ENCODE results near the gene EDN2. TPM values are rescaled to one million over a fixed set of nuclear protein-coding genes. Genes with fewer than 3 reads are reported as not detected.

The EDN2 gene
- polyA plus RNA-seq, 1 donor from 2014 or later = not detected

DNA sequence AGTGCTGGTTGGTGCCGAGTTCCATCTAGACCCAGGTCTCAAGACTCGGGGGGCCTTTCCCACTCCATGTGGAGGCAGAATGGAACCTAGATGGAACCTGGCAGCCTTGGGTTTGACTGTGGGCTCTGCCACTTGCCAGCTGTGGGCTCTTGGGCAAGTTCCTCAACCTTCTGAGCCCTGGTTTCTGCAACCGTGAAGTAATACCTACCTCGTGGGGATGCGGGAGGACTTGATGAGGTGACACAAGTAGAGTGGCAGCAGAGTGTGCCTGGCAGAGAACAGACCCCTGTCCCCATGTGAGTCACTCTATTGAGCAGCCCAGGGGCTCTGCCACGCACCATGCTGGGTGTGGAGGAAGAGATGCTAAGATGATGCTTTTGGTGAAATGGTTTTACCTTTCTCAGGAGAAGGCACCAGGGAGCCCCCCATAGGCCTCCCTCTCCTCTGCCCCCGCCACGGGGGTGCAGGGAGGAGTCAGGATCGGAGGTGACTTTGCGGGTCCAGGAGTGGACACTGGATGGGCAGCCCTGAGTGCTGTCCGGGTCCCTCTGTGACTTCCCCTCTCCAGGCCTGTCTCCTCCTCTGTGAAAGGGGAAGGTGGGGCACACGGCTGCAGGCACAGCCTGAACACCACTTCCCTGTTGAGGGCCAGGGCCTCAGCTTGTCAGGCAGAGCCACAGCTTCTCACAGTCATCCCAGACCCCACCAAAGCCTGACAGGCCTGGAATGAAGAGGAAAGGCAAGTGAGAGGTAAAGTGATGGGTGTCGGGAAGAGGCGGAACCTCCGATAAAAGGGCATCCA, 36.7 kb upstream of the EDN2 start:
- Histone ChIP-seq H3K9ac (ENCODE audit: low read length) (no peak overlapping the region), H3K27ac (ENCODE audit: low read length) (no peak overlapping the region), H3K9me2 (ENCODE audit: insufficient read depth, low read length) (no peaks in the 10 kb centered on the region), H3K4me2 (ENCODE audit: low read length) (no peak overlapping the region), H4K20me1 (ENCODE audit: insufficient read depth) (no peaks in the 10 kb centered on the region), H3K27me3 (ENCODE audit: insufficient read depth, low read depth, low read length) (no peaks in the 10 kb centered on the region), H3K9me3 (ENCODE audit: low read length) (no peaks in the 10 kb centered on the region), H2AFZ (ENCODE audit: low read depth, low read length) (no peak overlapping the region), H3K79me2 (replicated peaks; ENCODE audit: insufficient read depth, low read length) (no peaks in the 10 kb centered on the region), H3K4me3 (ENCODE audit: low read length) (no peak overlapping the region), H3F3A (ENCODE audit: insufficient read depth, low read length, poor library complexity, severe bottlenecking) (no peaks in the 10 kb centered on the region), H3K36me3 (ENCODE audit: insufficient read depth, low read length) (no peaks in the 10 kb centered on the region)
- TF ChIP-seq SMC3 (conservative IDR thresholded peaks at IDR 0.05; ENCODE audit: poor library complexity) (no peak), POLR2AphosphoS5 (IDR thresholded peaks at IDR 0.05) (no peak), MXI1 (conservative IDR thresholded peaks at IDR 0.05; ENCODE audit: poor library complexity, severe bottlenecking) (no peak), EP300 (conservative IDR thresholded peaks at IDR 0.05; ENCODE audit: poor library complexity, severe bottlenecking) (no peak), EZH2 (IDR thresholded peaks at IDR 0.05; ENCODE audit: borderline replicate concordance, insufficient read depth, low read length, poor library complexity, severe bottlenecking) (no peak), TAF1 (IDR thresholded peaks at IDR 0.05; ENCODE audit: low read depth) (no peak)
- TF ChIP-seq, protein P1, sequence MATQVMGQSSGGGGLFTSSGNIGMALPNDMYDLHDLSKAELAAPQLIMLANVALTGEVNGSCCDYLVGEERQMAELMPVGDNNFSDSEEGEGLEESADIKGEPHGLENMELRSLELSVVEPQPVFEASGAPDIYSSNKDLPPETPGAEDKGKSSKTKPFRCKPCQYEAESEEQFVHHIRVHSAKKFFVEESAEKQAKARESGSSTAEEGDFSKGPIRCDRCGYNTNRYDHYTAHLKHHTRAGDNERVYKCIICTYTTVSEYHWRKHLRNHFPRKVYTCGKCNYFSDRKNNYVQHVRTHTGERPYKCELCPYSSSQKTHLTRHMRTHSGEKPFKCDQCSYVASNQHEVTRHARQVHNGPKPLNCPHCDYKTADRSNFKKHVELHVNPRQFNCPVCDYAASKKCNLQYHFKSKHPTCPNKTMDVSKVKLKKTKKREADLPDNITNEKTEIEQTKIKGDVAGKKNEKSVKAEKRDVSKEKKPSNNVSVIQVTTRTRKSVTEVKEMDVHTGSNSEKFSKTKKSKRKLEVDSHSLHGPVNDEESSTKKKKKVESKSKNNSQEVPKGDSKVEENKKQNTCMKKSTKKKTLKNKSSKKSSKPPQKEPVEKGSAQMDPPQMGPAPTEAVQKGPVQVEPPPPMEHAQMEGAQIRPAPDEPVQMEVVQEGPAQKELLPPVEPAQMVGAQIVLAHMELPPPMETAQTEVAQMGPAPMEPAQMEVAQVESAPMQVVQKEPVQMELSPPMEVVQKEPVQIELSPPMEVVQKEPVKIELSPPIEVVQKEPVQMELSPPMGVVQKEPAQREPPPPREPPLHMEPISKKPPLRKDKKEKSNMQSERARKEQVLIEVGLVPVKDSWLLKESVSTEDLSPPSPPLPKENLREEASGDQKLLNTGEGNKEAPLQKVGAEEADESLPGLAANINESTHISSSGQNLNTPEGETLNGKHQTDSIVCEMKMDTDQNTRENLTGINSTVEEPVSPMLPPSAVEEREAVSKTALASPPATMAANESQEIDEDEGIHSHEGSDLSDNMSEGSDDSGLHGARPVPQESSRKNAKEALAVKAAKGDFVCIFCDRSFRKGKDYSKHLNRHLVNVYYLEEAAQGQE (IDR thresholded peaks at IDR 0.05; ENCODE audit: borderline replicate concordance) = no peak

DNA sequence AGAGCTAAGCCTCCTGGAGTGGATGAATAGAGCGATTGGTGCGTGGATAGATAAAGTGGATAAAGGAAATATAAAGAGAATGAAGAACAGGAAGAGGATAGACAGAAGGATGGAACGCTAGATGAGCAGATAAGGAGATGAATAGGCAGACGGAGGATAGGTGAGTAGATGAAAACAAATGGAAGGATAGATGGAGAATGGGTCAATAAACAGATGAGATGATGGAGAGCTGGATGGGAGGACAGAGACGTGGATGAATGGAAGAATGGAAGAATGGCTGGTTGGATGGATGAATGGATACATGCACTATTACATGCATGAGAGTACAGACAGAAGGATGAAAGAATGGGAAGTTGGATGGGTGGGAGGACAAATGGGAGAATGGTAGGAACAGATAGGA, 35.2 kb upstream of the EDN2 start:
- no peak overlapping the region for H3K27ac ChIP-seq (ENCODE audit: low read length)
- no peak overlapping the region for H2AFZ ChIP-seq (ENCODE audit: low read depth, low read length)
- no peaks in the 10 kb centered on the region for H3F3A ChIP-seq (ENCODE audit: insufficient read depth, low read length, poor library complexity, severe bottlenecking)
- no peaks in the 10 kb centered on the region for H3K36me3 ChIP-seq (ENCODE audit: insufficient read depth, low read length)
- no peaks in the 10 kb centered on the region for H3K9me3 ChIP-seq (ENCODE audit: low read length)
- H3K27me3 ChIP-seq (ENCODE audit: insufficient read depth, low read depth, low read length) = no peaks in the 10 kb centered on the region
- no peaks in the 10 kb centered on the region for H3K9me2 ChIP-seq (ENCODE audit: insufficient read depth, low read length)
- H3K9ac ChIP-seq (ENCODE audit: low read length) = no peak overlapping the region
- H4K20me1 ChIP-seq (ENCODE audit: insufficient read depth) = no peaks in the 10 kb centered on the region
- H3K4me2 ChIP-seq (ENCODE audit: low read length) = no peak overlapping the region
- TF ChIP-seq SMC3 (conservative IDR thresholded peaks at IDR 0.05; ENCODE audit: poor library complexity) (no peak), POLR2AphosphoS5 (IDR thresholded peaks at IDR 0.05) (no peak), RAD21 (conservative IDR thresholded peaks at IDR 0.05) (no peak), MXI1 (conservative IDR thresholded peaks at IDR 0.05; ENCODE audit: poor library complexity, severe bottlenecking) (no peak), TAF1 (IDR thresholded peaks at IDR 0.05; ENCODE audit: low read depth) (no peak), EP300 (conservative IDR thresholded peaks at IDR 0.05; ENCODE audit: poor library complexity, severe bottlenecking) (no peak), EZH2 (IDR thresholded peaks at IDR 0.05; ENCODE audit: borderline replicate concordance, insufficient read depth, low read length, poor library complexity, severe bottlenecking) (no peak)
- TF ChIP-seq, protein P1 (IDR thresholded peaks at IDR 0.05; ENCODE audit: borderline replicate concordance) = no peak
- TF ChIP-seq, protein P2, sequence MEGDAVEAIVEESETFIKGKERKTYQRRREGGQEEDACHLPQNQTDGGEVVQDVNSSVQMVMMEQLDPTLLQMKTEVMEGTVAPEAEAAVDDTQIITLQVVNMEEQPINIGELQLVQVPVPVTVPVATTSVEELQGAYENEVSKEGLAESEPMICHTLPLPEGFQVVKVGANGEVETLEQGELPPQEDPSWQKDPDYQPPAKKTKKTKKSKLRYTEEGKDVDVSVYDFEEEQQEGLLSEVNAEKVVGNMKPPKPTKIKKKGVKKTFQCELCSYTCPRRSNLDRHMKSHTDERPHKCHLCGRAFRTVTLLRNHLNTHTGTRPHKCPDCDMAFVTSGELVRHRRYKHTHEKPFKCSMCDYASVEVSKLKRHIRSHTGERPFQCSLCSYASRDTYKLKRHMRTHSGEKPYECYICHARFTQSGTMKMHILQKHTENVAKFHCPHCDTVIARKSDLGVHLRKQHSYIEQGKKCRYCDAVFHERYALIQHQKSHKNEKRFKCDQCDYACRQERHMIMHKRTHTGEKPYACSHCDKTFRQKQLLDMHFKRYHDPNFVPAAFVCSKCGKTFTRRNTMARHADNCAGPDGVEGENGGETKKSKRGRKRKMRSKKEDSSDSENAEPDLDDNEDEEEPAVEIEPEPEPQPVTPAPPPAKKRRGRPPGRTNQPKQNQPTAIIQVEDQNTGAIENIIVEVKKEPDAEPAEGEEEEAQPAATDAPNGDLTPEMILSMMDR (IDR thresholded peaks at IDR 0.05; ENCODE audit: poor library complexity, severe bottlenecking) = no peak
- no peaks in the 10 kb centered on the region for H3K79me2 ChIP-seq (replicated peaks; ENCODE audit: insufficient read depth, low read length)
- no peak overlapping the region for H3K4me3 ChIP-seq (ENCODE audit: low read length)
